Measurements from ENCODE around the gene CNEP1R1.

CNEP1R1 gene

GRCh38 chr16:49995720-49996119 is 29.3 kb upstream of the CNEP1R1 start:
- Histone ChIP-seq H3K4me3 (ENCODE audit: insufficient read depth, low read depth, low read length, poor library complexity, severe bottlenecking) (no peak overlapping the region), H3K4me1 (ENCODE audit: control insufficient read depth, insufficient read depth, low read length, poor library complexity, severe bottlenecking) (no peaks in the 10 kb centered on the region), H3K36me3 (ENCODE audit: control insufficient read depth, insufficient read depth, low read length) (no peaks in the 10 kb centered on the region), H3K27ac (ENCODE audit: insufficient read depth, low read length, poor library complexity, severe bottlenecking) (no peak overlapping the region), H3K9me3 (ENCODE audit: control insufficient read depth, low read length) (no peaks in the 10 kb centered on the region), H3K27me3 (replicated peaks; ENCODE audit: control insufficient read depth, insufficient read depth, low read length, poor library complexity, severe bottlenecking) (no peaks in the 10 kb centered on the region)
- DNase-seq: no peak

DNA sequence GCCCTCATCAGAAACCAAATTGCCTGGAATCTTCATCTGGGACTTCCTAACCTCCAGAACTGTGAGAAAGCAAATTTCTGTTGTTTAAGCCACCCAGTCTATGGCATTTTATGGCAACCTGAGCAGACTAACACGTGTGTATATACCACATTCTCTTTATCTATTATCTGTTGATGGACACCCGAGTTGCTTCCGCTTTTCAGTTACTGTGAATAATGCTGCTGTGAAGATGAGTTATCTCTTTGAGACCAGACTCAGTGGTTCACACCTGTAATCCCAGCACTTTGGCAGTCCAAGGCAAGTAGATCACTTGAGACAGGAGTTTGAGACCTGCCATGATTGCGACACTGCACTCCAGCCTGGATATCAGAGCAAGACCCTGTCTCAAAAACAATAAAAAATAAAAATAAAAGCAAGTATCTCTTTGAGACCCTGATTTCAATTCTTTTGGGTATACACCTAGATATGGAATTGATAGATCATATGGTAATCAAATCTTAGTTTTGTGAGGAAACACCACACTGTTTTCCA is 27.2 kb upstream of the CNEP1R1 start:
- no peak for DNase-seq
- no peak overlapping the region for H3K4me3 ChIP-seq (ENCODE audit: insufficient read depth, low read depth, low read length, poor library complexity, severe bottlenecking)
- H3K36me3 ChIP-seq (ENCODE audit: control insufficient read depth, insufficient read depth, low read length): no peaks in the 10 kb centered on the region
- no peak overlapping the region for H3K27ac ChIP-seq (ENCODE audit: insufficient read depth, low read length, poor library complexity, severe bottlenecking)
- H3K9me3 ChIP-seq (ENCODE audit: control insufficient read depth, low read length): no peaks in the 10 kb centered on the region
- no peaks in the 10 kb centered on the region for H3K27me3 ChIP-seq (replicated peaks; ENCODE audit: control insufficient read depth, insufficient read depth, low read length, poor library complexity, severe bottlenecking)
- H3K4me1 ChIP-seq (ENCODE audit: control insufficient read depth, insufficient read depth, low read length, poor library complexity, severe bottlenecking): no peaks in the 10 kb centered on the region

DNA sequence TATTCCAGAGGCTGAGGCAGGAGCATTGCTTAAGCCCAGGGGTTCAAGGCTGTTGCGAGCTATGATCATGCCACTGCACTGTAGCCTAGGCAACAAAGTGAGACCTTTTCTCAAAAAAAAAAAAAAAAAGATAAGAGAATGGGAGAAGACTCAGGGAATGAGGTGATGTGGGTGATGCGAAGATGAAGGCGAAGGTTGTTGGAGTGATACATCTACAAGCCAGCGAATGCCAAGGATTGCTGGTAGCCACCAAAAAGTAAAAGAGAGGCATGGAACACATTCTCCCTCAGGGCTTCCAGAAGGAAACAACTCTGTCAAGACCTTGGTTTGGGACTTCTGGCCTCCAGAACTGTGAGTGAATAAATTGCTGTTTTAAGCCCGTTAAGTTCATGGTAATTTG is 26.0 kb upstream of the CNEP1R1 start:
- Histone ChIP-seq H3K36me3 (ENCODE audit: control insufficient read depth, insufficient read depth, low read length) (no peaks in the 10 kb centered on the region), H3K4me3 (ENCODE audit: insufficient read depth, low read depth, low read length, poor library complexity, severe bottlenecking) (no peak overlapping the region), H3K27me3 (replicated peaks; ENCODE audit: control insufficient read depth, insufficient read depth, low read length, poor library complexity, severe bottlenecking) (no peaks in the 10 kb centered on the region), H3K27ac (ENCODE audit: insufficient read depth, low read length, poor library complexity, severe bottlenecking) (no peak overlapping the region), H3K9me3 (ENCODE audit: control insufficient read depth, low read length) (no peaks in the 10 kb centered on the region), H3K4me1 (ENCODE audit: control insufficient read depth, insufficient read depth, low read length, poor library complexity, severe bottlenecking) (no peaks in the 10 kb centered on the region)
- no peak for DNase-seq

DNA sequence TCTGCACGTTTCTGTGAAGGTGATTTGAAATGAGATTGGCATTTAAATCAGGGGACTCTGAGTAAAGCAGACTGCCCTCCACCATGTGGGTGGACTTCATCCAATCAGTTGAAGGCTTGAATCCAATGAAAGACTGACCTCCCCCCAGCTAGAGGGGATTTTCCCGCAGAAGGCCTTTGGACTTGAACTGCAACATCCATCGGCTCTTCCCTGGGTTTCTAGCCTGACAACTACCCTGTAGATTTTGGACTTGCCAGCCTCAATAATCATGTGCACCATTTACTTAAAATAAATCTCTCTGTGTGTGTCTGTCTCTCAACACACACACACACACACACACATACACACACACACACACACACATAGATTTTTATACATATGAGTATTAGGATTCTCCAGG is 23.9 kb upstream of the CNEP1R1 start:
- Histone ChIP-seq H3K27me3 (replicated peaks; ENCODE audit: control insufficient read depth, insufficient read depth, low read length, poor library complexity, severe bottlenecking) (no peaks in the 10 kb centered on the region), H3K4me3 (ENCODE audit: insufficient read depth, low read depth, low read length, poor library complexity, severe bottlenecking) (no peak overlapping the region), H3K27ac (ENCODE audit: insufficient read depth, low read length, poor library complexity, severe bottlenecking) (no peak overlapping the region), H3K36me3 (ENCODE audit: control insufficient read depth, insufficient read depth, low read length) (no peaks in the 10 kb centered on the region), H3K9me3 (ENCODE audit: control insufficient read depth, low read length) (no peaks in the 10 kb centered on the region), H3K4me1 (ENCODE audit: control insufficient read depth, insufficient read depth, low read length, poor library complexity, severe bottlenecking) (no peaks in the 10 kb centered on the region)
- DNase-seq: no peak

DNA sequence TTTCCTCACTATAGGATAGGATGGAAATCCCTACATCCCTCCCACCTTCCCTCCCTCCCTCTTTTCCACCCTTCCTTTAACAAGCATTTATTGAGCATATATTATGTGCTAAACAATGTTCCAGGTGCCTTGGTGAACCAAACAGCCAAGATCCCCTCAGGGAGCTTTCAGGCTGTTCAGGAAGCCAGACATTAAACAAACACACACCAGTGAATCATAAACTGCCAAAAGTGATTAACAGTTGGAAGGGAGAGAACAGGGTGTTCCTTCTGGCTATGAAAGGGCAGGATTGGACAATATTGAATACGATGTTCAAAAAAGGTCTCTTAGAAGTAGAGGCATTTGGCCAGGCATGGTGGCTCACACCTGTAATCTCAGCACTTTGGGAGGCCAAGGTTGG is 22.8 kb upstream of the CNEP1R1 start:
- Histone ChIP-seq H3K4me1 (ENCODE audit: control insufficient read depth, insufficient read depth, low read length, poor library complexity, severe bottlenecking) (no peaks in the 10 kb centered on the region), H3K9me3 (ENCODE audit: control insufficient read depth, low read length) (no peaks in the 10 kb centered on the region)

DNA sequence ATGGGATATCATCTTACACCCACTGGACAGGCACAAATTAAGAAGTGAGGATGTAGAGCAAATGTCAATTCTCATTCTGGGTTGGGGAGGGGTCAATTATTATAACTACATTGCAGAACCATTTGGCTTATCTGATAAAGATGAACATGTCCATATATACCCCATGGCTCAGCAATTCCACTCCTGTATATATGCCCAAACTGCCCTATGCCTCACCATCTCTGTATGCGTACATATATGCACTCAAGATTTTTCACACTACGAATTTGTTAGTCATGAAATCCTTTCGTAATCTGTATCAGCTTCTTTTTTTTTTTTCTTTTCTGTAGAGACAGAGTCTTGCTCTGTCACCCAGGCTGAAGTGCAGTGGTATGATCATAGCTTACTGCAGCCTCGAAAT is 20.8 kb upstream of the CNEP1R1 start:
- no peak for DNase-seq
- no peaks in the 10 kb centered on the region for H3K9me3 ChIP-seq (ENCODE audit: control insufficient read depth, low read length)
- no peak overlapping the region for H3K27ac ChIP-seq (ENCODE audit: insufficient read depth, low read length, poor library complexity, severe bottlenecking)
- no peaks in the 10 kb centered on the region for H3K27me3 ChIP-seq (replicated peaks; ENCODE audit: control insufficient read depth, insufficient read depth, low read length, poor library complexity, severe bottlenecking)
- no peaks in the 10 kb centered on the region for H3K36me3 ChIP-seq (ENCODE audit: control insufficient read depth, insufficient read depth, low read length)
- no peak overlapping the region for H3K4me3 ChIP-seq (ENCODE audit: insufficient read depth, low read depth, low read length, poor library complexity, severe bottlenecking)
- H3K4me1 ChIP-seq (ENCODE audit: control insufficient read depth, insufficient read depth, low read length, poor library complexity, severe bottlenecking): no peaks in the 10 kb centered on the region

More for the DNA sequence above, 22.8 kb upstream of the CNEP1R1 start:
- no peaks in the 10 kb centered on the region for H3K27me3 ChIP-seq (replicated peaks; ENCODE audit: control insufficient read depth, insufficient read depth, low read length, poor library complexity, severe bottlenecking)
- H3K4me3 ChIP-seq (ENCODE audit: insufficient read depth, low read depth, low read length, poor library complexity, severe bottlenecking): no peak overlapping the region
- no peaks in the 10 kb centered on the region for H3K36me3 ChIP-seq (ENCODE audit: control insufficient read depth, insufficient read depth, low read length)
- no peak overlapping the region for H3K27ac ChIP-seq (ENCODE audit: insufficient read depth, low read length, poor library complexity, severe bottlenecking)
- no peak for DNase-seq

- H3K27me3 ChIP-seq (replicated peaks; ENCODE audit: control insufficient read depth, insufficient read depth, low read length, poor library complexity, severe bottlenecking): no peaks in the 10 kb centered on the region
- H3K36me3 ChIP-seq (ENCODE audit: control insufficient read depth, insufficient read depth, low read length): no peaks in the 10 kb centered on the region
- no peak for DNase-seq
- H3K27ac ChIP-seq (ENCODE audit: insufficient read depth, low read length, poor library complexity, severe bottlenecking): no peak overlapping the region
- no peaks in the 10 kb centered on the region for H3K9me3 ChIP-seq (ENCODE audit: control insufficient read depth, low read length)
- no peak overlapping the region for H3K4me3 ChIP-seq (ENCODE audit: insufficient read depth, low read depth, low read length, poor library complexity, severe bottlenecking)
- no peaks in the 10 kb centered on the region for H3K4me1 ChIP-seq (ENCODE audit: control insufficient read depth, insufficient read depth, low read length, poor library complexity, severe bottlenecking)
These were observed 18.1 kb upstream of the CNEP1R1 start for GRCh38 chr16:50006964-50007363.

GRCh38 chr16:50007744-50008143 is 17.3 kb upstream of the CNEP1R1 start:
- no peak for DNase-seq
- H3K27ac ChIP-seq (ENCODE audit: insufficient read depth, low read length, poor library complexity, severe bottlenecking): no peak overlapping the region

DNA sequence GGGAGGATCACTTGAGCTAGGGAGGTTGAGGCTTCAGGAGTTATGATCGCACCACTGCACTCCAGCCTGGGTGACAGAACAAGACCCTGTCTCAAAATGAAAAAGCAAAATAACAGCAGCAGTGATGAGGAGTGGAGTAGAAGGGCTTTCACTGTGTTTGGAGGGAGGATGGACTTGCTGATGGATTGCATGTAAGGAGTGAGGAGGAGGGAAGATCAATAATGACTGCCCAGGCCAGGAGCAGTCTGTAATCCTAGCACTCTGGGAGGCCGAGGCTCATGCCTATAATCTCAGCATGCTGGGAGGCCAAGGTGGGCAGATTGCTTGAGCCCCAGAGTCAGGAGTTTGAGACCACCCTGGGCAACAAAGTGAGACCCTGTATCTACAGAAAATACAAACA is 14.8 kb upstream of the CNEP1R1 start:
- Histone ChIP-seq H3K4me1 (ENCODE audit: control insufficient read depth, insufficient read depth, low read length, poor library complexity, severe bottlenecking) (no peaks in the 10 kb centered on the region), H3K36me3 (ENCODE audit: control insufficient read depth, insufficient read depth, low read length) (no peaks in the 10 kb centered on the region), H3K9me3 (ENCODE audit: control insufficient read depth, low read length) (no peaks in the 10 kb centered on the region), H3K27me3 (replicated peaks; ENCODE audit: control insufficient read depth, insufficient read depth, low read length, poor library complexity, severe bottlenecking) (no peaks in the 10 kb centered on the region), H3K4me3 (ENCODE audit: insufficient read depth, low read depth, low read length, poor library complexity, severe bottlenecking) (no peak overlapping the region), H3K27ac (ENCODE audit: insufficient read depth, low read length, poor library complexity, severe bottlenecking) (no peak overlapping the region)
- DNase-seq: no peak

More at GRCh38 chr16:50007744-50008143, 17.3 kb upstream of the CNEP1R1 start:
- H3K27me3 ChIP-seq (replicated peaks; ENCODE audit: control insufficient read depth, insufficient read depth, low read length, poor library complexity, severe bottlenecking): no peaks in the 10 kb centered on the region
- H3K36me3 ChIP-seq (ENCODE audit: control insufficient read depth, insufficient read depth, low read length): no peaks in the 10 kb centered on the region
- H3K4me1 ChIP-seq (ENCODE audit: control insufficient read depth, insufficient read depth, low read length, poor library complexity, severe bottlenecking): no peaks in the 10 kb centered on the region
- H3K9me3 ChIP-seq (ENCODE audit: control insufficient read depth, low read length): no peaks in the 10 kb centered on the region
- H3K4me3 ChIP-seq (ENCODE audit: insufficient read depth, low read depth, low read length, poor library complexity, severe bottlenecking): no peak overlapping the region

GRCh38 chr16:50011707-50012106 is 13.3 kb upstream of the CNEP1R1 start:
- no peak for DNase-seq
- no peak overlapping the region for H3K27ac ChIP-seq (ENCODE audit: insufficient read depth, low read length, poor library complexity, severe bottlenecking)
- H3K9me3 ChIP-seq (ENCODE audit: control insufficient read depth, low read length): no peaks in the 10 kb centered on the region
- no peak overlapping the region for H3K4me3 ChIP-seq (ENCODE audit: insufficient read depth, low read depth, low read length, poor library complexity, severe bottlenecking)
- no peaks in the 10 kb centered on the region for H3K36me3 ChIP-seq (ENCODE audit: control insufficient read depth, insufficient read depth, low read length)
- H3K27me3 ChIP-seq (replicated peaks; ENCODE audit: control insufficient read depth, insufficient read depth, low read length, poor library complexity, severe bottlenecking): no peaks in the 10 kb centered on the region
- H3K4me1 ChIP-seq (ENCODE audit: control insufficient read depth, insufficient read depth, low read length, poor library complexity, severe bottlenecking): no peaks in the 10 kb centered on the region

- Histone ChIP-seq H3K4me1 (ENCODE audit: control insufficient read depth, insufficient read depth, low read length, poor library complexity, severe bottlenecking) (no peaks in the 10 kb centered on the region), H3K27ac (ENCODE audit: insufficient read depth, low read length, poor library complexity, severe bottlenecking) (no peak overlapping the region), H3K36me3 (ENCODE audit: control insufficient read depth, insufficient read depth, low read length) (no peaks in the 10 kb centered on the region), H3K4me3 (ENCODE audit: insufficient read depth, low read depth, low read length, poor library complexity, severe bottlenecking) (no peak overlapping the region), H3K9me3 (ENCODE audit: control insufficient read depth, low read length) (no peaks in the 10 kb centered on the region), H3K27me3 (replicated peaks; ENCODE audit: control insufficient read depth, insufficient read depth, low read length, poor library complexity, severe bottlenecking) (no peaks in the 10 kb centered on the region)
- DNase-seq: no peak
These were observed 12.8 kb upstream of the CNEP1R1 start for GRCh38 chr16:50012182-50012581.
